HL-60 (cell line): Measurements from ENCODE around the gene DNASE1L2.

ENCODE experiments used
- CTCF ChIP-seq: IDR thresholded peaks from one replicate; pipeline ENCODE4 v1.5.1; 2011; ENCODE audit warnings: low read length, control low read depth, inconsistent platforms; ENCODE audit not compliant: insufficient read depth
- POLR2AphosphoS5 ChIP-seq: IDR thresholded peaks from 2 replicates; pipeline ENCODE4 v1.6.1; 2012; ENCODE audit warnings: low read depth
- REST ChIP-seq: IDR thresholded peaks from 2 replicates; pipeline ENCODE4 v1.6.1; 2012; ENCODE audit warnings: low read depth; ENCODE audit not compliant: insufficient replicate concordance

GRCh38 chr16:2273931-2274330, 37.7 kb downstream of the DNASE1L2 start:
- TF ChIP-seq CTCF (no peak), POLR2AphosphoS5 (no peak), REST (no peak)
